Activated T-helper 2 cell treated with anti-CD3 and anti-CD28 coated beads, Interferon-gamma antibody, Interleukin-2, Interleukin-4, amounts not matched to agents 10 μg/mL and 5 μg/mL and 100 μg/mL, durations not matched to agents 14 hours and 24 hours and 36 hours (primary cell): Measurements from ENCODE around the gene IFNA13. TPM values are rescaled to one million over a fixed set of nuclear protein-coding genes. Genes with fewer than 3 reads are reported as not detected.

ENCODE experiments used
- total RNA-seq: library from RNA; stranded (reverse); gene quantifications from 2 replicates; pipeline ENCODE4 v1.2.3, GENCODE V29; 2022

The IFNA13 gene
- total RNA-seq, 1 donor from 2014 or later: not detected

Other genes with a start within 250 kb of the IFNA13 start
- gene IFNW1, start 226.2 kb downstream of the IFNA13 start, total RNA-seq: not detected in 2 replicates
- not detected in 2 replicates for gene IFNA21, start 201.4 kb downstream of the IFNA13 start, total RNA-seq
- not detected in 2 replicates for gene IFNA4, start 180.5 kb downstream of the IFNA13 start, total RNA-seq
- not detected in 2 replicates for gene IFNA7, start 165.9 kb downstream of the IFNA13 start, total RNA-seq
- gene IFNA10, start 160.9 kb downstream of the IFNA13 start, total RNA-seq: not detected in 2 replicates
- gene IFNA16, start 150.7 kb downstream of the IFNA13 start, total RNA-seq: not detected in 2 replicates
- gene IFNA17, start 139.8 kb downstream of the IFNA13 start, total RNA-seq: not detected in 2 replicates
- not detected in 2 replicates for gene IFNA14, start 128.1 kb downstream of the IFNA13 start, total RNA-seq
- gene IFNA5, start 62.7 kb downstream of the IFNA13 start, total RNA-seq: not detected in 2 replicates
- 14.3 and 15.8 TPM in 2 replicates for gene KLHL9, start 32.7 kb downstream of the IFNA13 start, total RNA-seq
- not detected in 2 replicates for gene IFNA6, start 17.2 kb downstream of the IFNA13 start, total RNA-seq
- gene IFNA2, start 17.3 kb upstream of the IFNA13 start, total RNA-seq: not detected in 2 replicates
- gene IFNA8, start 41.1 kb upstream of the IFNA13 start, total RNA-seq: not detected in 2 replicates
- not detected in 2 replicates for gene IFNA1, start 72.4 kb upstream of the IFNA13 start, total RNA-seq
- not detected in 2 replicates for gene IFNE, start 114.3 kb upstream of the IFNA13 start, total RNA-seq